Measurements from ENCODE around the gene RAB40C. TPM values are rescaled to one million over a fixed set of nuclear protein-coding genes. Genes with fewer than 3 reads are reported as not detected.

RAB40C gene
- total and polyA plus RNA-seq, 2 donors (not counting 1 experiment from before 2014, with no cell fraction given) = 12.7 to 26.9 TPM

DNA sequence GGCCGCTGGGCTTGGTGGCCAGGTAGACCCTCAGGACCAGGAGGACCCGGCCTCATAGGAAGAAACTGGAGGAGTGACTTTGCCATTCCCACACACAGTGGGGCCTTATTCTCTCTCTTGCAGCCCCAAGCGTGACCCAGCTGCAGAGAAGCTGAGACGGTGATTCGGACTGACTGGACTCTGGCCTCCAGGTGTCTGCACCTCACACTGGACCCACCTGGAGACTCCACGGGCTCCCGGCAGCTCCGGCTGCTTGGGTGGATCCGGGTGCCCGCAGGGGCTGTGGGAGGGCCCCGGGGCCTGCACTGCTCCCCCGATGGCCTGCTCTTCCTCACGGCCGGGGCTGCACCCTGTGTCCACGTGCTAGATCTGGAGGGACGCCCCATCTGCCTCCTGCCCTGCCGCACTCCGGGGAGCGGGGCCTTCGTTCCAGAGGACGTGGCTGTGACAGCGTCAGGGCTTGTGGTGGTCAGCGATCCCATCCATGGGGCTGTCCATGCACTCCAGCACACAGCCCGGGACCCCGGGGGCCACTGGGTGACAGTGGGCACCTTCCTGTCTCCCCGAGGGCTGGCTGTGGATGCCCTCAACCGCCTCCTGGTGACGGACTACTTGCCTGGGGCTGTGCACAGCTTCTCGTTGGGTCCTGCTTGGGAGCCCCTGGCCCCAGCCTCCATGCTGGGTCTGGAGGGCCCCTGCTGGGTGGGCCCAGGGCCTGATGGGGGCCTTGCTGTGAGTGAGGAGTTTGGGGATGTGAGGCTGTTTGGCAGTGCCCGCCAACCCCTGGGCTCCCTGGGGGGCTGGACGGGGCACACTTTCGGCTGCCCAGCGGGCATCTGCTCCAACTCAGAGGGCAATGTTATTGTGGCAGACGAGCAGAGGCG lies 22.3 kb upstream of the RAB40C start:
- H2AFZ ChIP-seq (ENCODE audit: insufficient read depth, low read depth, low read length, poor library complexity, severe bottlenecking) = peak overlapping the region; percentile 84

More for the DNA sequence above, 22.3 kb upstream of the RAB40C start:
- ATAC-seq (ENCODE audit: low read depth) = no peak
- Histone ChIP-seq H3K27me3 (replicated peaks in 1 of 4; ENCODE audit: control extremely low read depth in 1 of 4, control insufficient read depth in 3 of 4, insufficient read depth in 4 of 4, low read length in 3 of 4) (no peaks in the 10 kb centered on the region), H3K4me2 (replicated peaks; ENCODE audit: low read depth, low read length, poor library complexity, severe bottlenecking) (peak overlapping the region; percentile 80), H3K27ac (ENCODE audit: low read length in 2 of 2) (peak overlapping the region; percentile 41 to 65), H3K4me1 (ENCODE audit: control insufficient read depth in 2 of 2, insufficient read depth in 2 of 2, low read length in 2 of 2) (peaks cover 33 to 48% of the 10 kb centered on the region in 2 donors), H3K9me3 (ENCODE audit: control extremely low read depth in 1 of 3, control insufficient read depth in 2 of 3, insufficient read depth in 1 of 3, low read length in 2 of 3) (no peaks in the 10 kb centered on the region), H3K9ac (ENCODE audit: low read length) (peak overlapping the region; percentile 58), H3K36me3 (replicated peaks in 1 of 2; ENCODE audit: control extremely low read depth in 1 of 2, control insufficient read depth in 1 of 2, extremely low read depth in 1 of 2, insufficient read depth in 2 of 2, low read length in 1 of 2) (no peaks in the 10 kb centered on the region), H3K4me3 (ENCODE audit: control extremely low read depth in 1 of 5, extremely low read depth in 1 of 5, insufficient read depth in 1 of 5, low read depth in 2 of 5, low read length in 4 of 5) (peak overlapping the region in 4 of 5 experiments; percentile 37 to 59 (median 44)), H3K79me2 (ENCODE audit: control insufficient read depth, insufficient read depth, low read length) (peaks cover 27% of the 10 kb centered on the region), H4K20me1 (ENCODE audit: control insufficient read depth, insufficient read depth, low read length, poor library complexity, severe bottlenecking) (no peaks in the 10 kb centered on the region)
- no peaks in the 10 kb centered on the region for H3K9me3 Mint-ChIP-seq (ENCODE audit: insufficient read depth)
- peaks cover 1% of the 10 kb centered on the region for H3K27me3 Mint-ChIP-seq
- H3K27ac Mint-ChIP-seq = peak overlapping the region; percentile 87
- intact Hi-C loops (cut with micrococcal nuclease) = loop anchor here (2.0 kb wide), 1 partner anchor 41 kb away; the partner anchor contains the start of gene CAPN15
- 96% methylated on average over 33 of the region's 35 CpGs for WGBS (ENCODE audit: insufficient coverage)
- CTCF ChIA-PET = interaction anchor here (0.7 kb wide), 1 partner anchor 175 kb away, joined by 4 read pairs; no protein-coding TSS in a partner anchor
- POLR2A ChIA-PET = interaction anchor here (0.8 to 3.0 kb wide), 3 partner anchors 21 to 69 kb away, joined by 3 to 8 read pairs (median 6); partner anchors contain the start of genes CAPN15 and METTL26
- peak overlapping the region; percentile 78 for H3K4me3 Mint-ChIP-seq
- no peak for DNase-seq
- TF ChIP-seq, protein P1, sequence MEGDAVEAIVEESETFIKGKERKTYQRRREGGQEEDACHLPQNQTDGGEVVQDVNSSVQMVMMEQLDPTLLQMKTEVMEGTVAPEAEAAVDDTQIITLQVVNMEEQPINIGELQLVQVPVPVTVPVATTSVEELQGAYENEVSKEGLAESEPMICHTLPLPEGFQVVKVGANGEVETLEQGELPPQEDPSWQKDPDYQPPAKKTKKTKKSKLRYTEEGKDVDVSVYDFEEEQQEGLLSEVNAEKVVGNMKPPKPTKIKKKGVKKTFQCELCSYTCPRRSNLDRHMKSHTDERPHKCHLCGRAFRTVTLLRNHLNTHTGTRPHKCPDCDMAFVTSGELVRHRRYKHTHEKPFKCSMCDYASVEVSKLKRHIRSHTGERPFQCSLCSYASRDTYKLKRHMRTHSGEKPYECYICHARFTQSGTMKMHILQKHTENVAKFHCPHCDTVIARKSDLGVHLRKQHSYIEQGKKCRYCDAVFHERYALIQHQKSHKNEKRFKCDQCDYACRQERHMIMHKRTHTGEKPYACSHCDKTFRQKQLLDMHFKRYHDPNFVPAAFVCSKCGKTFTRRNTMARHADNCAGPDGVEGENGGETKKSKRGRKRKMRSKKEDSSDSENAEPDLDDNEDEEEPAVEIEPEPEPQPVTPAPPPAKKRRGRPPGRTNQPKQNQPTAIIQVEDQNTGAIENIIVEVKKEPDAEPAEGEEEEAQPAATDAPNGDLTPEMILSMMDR (IDR thresholded peaks at IDR 0.05) = no peak
- TF ChIP-seq EZH2 (IDR thresholded peaks at IDR 0.05; ENCODE audit: borderline replicate concordance, insufficient read depth, low read depth, low read length, poor library complexity, severe bottlenecking) = no peak
- peaks cover 33% of the 10 kb centered on the region for H3K4me1 Mint-ChIP-seq

Data from B cell (primary cell).